GM19023 (cell line): ENCODE measurements around the gene IL4R.
"Not testable (repeated sequence)": the region's sequence is repeated elsewhere in the genome, so short reads cannot be mapped to it uniquely, and the experiment has no call there.

Source experiments
- ATAC-seq: cut with Tn5 transposase; IDR thresholded peaks from one replicate; pipeline ENCODE4 v1.9.1; 2021; ENCODE audit warnings: mild to moderate bottlenecking, moderate library complexity; ENCODE audit not compliant: unreplicated experiment

The IL4R gene

DNA sequence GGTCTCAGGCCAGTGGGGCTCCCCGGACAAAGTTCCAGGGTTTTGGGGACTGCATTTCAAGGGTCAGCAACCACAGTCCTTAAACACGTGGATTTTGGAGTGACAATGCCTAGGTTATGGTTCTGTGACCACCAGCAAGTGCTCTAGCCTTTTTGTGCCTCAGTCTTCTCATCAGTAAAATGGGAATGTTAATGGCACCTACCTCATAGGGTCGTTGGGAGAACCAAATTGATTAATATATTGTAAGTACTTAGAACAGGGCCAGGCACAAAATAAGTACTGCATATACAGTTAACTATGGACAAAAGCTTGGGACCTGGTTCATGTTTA is 13.8 kb downstream of the IL4R start:
- ATAC-seq, result no peak

GRCh38 chr16:27328937-27329336 is 15.2 kb downstream of the IL4R start:
- ATAC-seq, result no peak

DNA sequence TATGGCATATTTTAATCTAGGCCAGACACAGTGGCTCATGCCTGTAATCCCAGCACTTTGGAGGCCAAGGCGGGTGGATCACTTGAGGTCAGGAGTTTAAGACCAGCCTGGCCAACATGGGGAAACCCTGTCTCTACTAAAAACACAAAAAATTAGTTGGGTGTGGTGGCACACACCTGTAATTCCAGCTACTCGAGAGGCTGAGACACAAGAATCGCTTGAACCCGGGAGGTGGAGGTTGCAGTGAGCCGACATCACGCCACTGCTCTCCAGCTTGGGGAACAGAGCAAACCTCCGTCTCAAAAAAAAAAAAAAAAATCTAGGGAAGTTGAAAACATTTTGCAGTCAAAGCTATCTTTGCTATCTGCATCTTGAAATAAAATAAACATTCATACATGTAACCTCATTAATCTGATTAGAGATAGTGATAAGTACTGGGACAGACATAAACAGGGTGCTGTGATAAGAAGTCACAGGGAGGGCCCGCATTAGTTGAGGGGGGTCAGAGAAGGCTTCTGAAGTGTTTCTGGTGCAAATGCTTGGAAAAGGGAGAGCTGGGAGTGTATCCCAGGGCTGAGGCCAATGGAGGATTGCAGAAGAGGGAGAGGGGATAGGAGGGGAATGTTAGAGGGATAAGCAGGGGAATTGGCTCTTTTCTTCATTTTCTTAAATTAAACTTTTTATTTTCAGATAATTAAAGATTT is 15.8 kb downstream of the IL4R start:
- ATAC-seq, result not testable (repeated sequence)

DNA sequence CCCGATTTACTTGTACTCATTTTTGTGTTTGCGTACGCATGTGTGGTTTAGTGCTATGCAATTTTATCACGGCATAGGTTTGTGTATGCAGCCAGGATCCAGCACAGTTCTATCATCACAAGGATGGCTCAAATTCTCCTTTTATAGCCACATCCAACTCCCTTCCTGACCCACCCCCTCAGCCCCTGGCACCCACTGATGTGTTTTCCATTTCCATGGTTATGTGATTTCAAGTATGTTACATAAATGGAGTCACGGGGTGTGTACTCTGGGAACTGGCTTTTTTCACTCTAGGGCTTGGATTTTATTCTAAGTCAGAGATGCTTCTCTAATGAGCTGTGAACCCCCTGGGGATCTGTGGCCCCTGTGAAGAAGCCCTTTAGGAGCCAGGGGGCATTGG is 16.8 kb downstream of the IL4R start:
- no peak for ATAC-seq

- no peak for ATAC-seq
These were observed 18.3 kb downstream of the IL4R start for GRCh38 chr16:27332105-27332504.

DNA sequence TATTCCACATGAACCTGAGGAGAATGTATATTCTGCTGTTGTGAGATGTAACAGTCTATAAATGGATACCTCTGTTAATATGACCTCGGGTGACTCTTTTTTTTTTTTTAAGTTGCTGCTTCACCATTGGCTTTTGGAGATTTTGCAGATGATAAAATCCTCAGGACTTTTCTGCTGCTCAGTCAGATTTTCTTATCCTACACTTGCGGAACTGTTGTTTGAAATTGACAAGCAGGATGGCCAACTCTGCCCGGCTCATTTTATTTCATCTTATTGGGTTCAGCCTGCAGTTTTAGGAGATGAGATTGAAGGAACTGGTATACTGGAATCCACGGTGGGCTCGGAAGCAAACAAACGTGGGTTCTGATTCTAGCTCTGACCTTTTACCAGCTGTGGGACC is 19.3 kb downstream of the IL4R start:
- no peak for ATAC-seq

GRCh38 chr16:27333549-27333948 is 19.8 kb downstream of the IL4R start:
- ATAC-seq, result no peak

DNA sequence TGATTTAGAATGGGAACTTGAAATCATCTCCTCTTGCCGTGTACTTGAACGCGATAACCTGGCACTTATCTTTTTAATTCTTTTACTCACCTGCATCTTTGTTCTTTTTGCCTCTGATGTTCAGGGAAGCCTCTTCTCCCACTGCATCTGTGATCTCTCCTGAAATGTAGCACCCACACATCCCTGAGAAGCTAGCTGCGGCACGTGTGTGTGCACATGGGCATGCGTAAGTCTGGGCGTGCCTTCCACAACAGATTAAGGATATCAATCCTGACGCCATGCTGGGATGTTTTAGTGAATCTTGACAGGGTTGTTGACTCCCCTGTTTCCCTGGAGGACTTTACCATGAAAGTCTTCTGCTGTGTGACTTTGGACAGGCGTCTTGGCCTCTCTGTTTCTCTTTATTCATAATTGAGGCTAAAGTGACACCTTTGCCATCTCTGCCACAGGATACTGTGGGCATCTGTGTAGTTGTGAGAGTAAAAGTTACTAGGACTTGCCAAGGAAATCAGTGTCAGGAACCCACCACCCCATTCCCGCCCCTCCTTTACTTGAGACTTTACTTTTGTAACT is 20.5 kb downstream of the IL4R start:
- ATAC-seq, result no peak

GRCh38 chr16:27334838-27335237 is 21.1 kb downstream of the IL4R start:
- ATAC-seq, result no peak

GRCh38 chr16:27335349-27336053 is 21.7 kb downstream of the IL4R start:
- ATAC-seq, result no peak

GRCh38 chr16:27337024-27337423 is 23.2 kb downstream of the IL4R start:
- no peak for ATAC-seq

- no peak for ATAC-seq
These were observed 25.4 kb downstream of the IL4R start for GRCh38 chr16:27339180-27339579.

GRCh38 chr16:27340654-27341053 is 26.9 kb downstream of the IL4R start:
- no peak for ATAC-seq

GRCh38 chr16:27341549-27341948 is 27.8 kb downstream of the IL4R start:
- ATAC-seq, result no peak

GRCh38 chr16:27341971-27342370 is 28.2 kb downstream of the IL4R start:
- no peak for ATAC-seq

DNA sequence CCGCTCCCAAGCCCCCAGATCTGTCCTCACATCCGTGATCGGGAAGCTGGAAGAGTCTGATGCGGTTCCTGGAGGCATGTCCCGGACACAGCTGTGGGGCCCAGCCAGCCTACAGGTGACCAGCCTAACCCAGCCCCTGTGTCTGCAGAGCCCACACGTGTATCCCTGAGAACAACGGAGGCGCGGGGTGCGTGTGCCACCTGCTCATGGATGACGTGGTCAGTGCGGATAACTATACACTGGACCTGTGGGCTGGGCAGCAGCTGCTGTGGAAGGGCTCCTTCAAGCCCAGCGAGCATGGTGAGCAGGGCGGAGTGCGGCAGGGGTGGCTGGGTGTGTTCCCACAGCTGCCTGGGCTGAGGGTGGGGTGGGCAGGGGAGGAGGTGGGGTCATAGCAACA is 30.9 kb downstream of the IL4R start:
- no peak for ATAC-seq

DNA sequence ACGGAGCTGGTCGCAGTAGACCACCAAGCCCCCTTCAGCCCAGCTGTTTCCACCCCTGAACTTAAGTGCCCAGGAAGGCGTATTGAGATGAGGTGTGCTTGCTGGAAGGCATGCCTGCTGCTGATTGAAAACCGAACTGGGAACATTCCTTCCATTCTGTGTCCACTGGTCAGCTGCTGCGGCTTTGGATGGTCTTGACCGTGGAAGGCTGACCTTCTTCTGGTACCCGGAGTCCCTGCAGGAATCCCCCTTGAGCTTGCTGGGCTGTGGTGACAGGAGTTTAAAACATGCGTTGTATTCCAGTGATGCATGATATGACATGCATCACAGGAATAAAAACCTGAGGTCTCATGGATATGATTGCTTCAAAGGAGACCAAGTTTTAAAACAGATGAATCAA is 31.4 kb downstream of the IL4R start:
- no peak for ATAC-seq

DNA sequence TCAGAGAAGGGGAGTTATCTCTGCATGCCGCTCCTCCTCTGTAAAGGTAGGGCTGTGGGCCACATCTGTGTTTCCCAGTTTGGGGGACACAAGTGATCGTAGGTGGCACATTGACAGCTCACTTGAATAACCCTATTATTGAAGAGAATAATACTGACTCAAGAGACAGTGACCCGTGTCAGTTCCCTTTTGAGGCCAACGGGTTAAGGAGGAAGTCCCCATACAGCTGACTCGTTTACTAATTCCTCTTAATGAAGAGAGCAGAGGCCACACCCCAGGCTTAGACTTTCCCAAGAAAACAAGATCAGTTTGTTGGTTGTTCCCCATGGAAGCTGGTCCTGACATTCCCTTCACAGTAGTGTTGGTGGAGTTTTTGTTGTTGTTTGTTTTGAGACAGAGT is 33.0 kb downstream of the IL4R start:
- no peak for ATAC-seq

DNA sequence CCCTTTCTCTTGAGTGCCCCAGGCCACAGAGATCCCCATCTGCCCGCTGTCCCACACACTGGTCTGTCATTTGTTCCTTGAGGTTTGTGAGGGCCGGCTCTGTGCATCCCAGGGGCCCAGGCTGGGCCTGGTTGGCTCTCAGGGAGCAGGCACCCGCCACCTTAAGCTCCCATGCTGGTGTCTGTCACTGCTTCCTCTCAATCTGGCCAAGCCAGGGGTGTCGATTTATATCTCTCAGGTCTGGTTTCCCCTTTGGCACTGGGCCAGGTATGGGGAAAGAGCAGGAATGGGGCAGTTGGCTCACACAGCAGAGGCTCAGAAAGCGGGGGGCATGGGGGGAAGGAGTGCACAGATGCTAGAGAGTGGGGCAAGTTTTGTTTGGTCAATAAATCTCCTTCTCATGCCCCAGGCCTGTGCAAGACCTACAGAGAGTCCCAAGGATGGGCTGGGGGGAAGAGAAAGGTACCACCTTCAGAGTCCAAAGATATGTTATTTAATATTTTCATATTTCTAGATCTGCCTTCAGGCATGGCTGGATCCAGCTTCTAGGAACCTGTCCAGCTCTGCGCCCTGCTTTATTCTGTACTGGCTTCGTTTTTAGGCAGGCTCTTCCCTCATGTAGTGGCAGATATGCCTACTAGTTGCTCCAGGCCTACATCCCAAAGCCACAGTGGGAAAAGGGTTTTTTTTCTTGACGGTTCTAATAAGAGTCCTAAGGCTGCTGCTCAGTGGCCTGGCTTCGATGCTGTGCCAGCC is 34.3 kb downstream of the IL4R start:
- ATAC-seq, result no peak

DNA sequence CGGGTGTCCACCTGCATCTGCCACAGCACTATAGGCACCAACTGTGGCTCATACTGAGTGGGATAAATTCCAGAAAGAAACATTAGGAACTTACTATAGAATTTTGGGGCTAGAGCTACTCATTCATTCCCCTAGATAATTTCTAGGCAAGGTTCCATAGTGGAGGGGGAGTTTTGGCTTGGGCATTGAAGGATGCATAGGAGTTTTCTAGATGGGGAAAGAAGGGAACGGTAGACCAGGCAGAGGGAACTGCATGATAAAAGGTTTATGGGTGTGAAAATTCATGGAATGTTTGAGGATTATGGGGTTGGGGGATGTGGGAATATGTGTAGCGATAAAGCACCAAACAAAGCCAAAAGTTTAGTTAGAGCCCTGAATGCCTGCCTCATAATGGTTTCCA is 35.5 kb downstream of the IL4R start:
- ATAC-seq, result no peak

GRCh38 chr16:27350006-27350405 is 36.2 kb downstream of the IL4R start:
- ATAC-seq, result no peak

GRCh38 chr16:27351989-27352388 is 38.2 kb downstream of the IL4R start:
- ATAC-seq, result no peak
